ENCODE data around the gene MAPK7.

Gene MAPK7

DNA sequence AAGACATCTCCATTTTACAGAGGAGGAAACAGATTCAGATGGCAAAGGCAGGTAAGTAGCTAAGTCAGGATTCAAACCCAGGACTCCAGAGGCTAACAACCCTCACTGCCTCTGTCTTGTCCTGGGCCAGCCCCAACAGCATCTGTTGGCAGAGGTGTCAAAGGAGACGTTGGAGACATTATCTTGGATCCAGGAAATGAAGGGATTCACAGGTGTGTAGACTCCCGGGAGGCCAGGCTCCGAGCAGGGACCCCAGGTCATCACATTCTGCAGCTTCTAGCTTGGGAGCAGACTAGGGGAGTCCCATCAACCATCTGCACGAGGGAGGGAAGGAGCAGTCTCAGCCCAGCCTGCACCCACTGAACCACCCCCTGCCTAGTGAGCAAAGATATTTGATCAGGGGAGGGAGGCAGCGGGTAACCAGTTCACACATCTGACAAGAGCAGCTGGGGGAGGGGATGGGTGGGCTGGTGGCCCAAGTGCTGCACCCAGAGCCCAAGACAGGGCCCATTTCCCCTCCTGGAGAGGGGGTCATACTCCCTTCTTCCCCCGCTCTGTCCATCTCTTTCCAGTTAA lies 14.8 kb upstream of the MAPK7 start:
- TF ChIP-seq, protein P1, sequence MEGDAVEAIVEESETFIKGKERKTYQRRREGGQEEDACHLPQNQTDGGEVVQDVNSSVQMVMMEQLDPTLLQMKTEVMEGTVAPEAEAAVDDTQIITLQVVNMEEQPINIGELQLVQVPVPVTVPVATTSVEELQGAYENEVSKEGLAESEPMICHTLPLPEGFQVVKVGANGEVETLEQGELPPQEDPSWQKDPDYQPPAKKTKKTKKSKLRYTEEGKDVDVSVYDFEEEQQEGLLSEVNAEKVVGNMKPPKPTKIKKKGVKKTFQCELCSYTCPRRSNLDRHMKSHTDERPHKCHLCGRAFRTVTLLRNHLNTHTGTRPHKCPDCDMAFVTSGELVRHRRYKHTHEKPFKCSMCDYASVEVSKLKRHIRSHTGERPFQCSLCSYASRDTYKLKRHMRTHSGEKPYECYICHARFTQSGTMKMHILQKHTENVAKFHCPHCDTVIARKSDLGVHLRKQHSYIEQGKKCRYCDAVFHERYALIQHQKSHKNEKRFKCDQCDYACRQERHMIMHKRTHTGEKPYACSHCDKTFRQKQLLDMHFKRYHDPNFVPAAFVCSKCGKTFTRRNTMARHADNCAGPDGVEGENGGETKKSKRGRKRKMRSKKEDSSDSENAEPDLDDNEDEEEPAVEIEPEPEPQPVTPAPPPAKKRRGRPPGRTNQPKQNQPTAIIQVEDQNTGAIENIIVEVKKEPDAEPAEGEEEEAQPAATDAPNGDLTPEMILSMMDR (IDR thresholded peaks at IDR 0.05) = no peak
- H3K27ac ChIP-seq = peak overlapping the region; percentile 72

DNA sequence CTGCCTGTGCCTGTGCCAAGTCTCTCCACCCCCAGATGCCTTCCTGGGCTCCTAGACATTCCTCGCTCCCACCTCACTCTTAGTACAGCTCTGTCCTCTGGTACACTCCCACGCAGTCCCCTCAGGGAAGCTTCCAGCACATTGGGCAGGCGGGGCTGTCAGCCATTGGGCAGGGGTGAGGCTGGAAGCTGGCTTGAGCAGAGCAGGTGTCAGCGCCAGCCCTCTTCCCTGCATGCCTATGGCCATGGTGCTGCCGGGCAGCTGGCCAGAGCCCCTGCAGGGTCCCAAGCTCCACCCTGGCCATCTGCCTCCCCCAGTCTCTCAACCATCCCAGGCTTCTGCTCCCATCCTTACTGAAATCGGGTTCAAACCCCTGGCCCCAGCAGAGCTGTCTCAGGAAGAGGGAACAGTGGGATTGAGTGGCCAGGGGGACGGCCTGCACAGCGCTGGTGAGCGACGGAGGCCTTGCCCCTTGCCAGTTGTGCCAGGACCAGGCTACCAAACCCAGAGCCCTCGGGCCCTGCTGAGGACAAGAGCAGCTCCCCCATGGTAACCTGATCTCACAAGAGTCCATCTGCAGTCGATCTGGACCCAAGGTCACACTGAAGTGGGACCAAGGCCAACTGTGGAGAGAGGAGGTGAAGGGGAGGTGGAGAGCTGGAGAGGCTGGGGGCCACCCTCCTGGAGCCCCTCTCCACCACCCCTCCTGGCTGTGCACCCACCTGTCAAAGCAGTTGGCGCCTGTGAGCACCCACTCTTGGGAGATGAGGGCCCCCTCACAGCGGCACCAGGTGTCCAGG lies 13.4 kb upstream of the MAPK7 start:
- no peak for TF ChIP-seq ZFX (IDR thresholded peaks at IDR 0.05; ENCODE audit: borderline replicate concordance)
- TF ChIP-seq, protein P1 (IDR thresholded peaks at IDR 0.05) = no peak
- no peak overlapping the region for H3K27ac ChIP-seq

DNA sequence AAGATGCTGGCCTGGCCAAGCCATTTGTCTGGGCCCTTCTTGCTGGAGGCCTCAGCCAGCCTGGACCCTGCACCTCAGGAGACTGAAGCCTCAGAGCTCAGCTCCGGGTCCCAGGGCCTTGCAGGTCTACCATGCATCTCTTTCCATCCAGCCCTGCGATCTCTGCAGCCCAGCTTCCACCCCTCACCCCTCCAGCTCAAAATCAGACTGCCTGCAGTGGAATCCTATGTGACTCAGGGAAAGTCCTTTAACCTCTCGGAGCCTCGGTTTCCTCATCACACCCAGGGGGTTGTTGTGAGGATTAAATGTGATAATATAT lies 12.8 kb upstream of the MAPK7 start:
- H3K27ac ChIP-seq = no peak overlapping the region
- TF ChIP-seq, protein P1 (IDR thresholded peaks at IDR 0.05) = no peak
- no peak for TF ChIP-seq ZFX (IDR thresholded peaks at IDR 0.05; ENCODE audit: borderline replicate concordance)

DNA sequence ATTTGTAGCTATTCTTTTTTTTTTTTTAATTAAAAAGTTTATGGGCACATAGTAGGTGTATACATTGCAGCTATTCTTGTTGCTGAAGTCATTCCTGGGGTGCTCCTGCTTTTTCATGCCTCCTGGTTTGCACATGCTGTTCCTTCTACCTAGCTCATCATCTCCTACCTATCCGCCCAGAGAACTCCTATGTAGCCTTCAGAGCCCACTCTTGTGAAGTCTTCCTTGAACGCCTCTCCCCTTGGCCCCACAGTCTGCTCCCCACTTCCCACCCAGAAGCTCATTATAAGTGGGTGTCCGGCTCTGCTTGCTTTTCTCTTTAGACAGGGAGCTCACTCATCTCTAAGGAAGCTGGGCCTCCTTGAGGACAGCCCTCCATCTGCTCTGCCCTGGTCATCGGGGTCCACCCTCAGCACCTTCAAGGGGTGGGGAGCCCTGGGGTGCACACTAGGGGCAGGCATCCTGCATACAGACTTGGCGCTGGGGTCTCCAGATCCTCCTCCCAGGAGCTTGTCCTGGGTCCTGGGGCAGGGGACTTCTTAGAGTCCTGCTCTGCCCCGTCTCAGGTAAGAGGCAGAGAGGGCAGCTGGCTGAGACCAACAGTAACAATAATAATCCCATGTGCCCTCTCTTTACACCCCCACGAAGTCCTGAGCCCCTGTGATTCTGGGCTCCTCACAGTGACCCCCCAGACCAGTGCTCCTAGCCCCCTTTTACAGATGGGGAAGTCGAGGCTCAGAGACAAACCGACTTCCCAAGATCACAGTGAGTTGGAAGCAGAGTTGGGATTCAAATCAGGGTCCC lies 12.3 kb upstream of the MAPK7 start:
- TF ChIP-seq ZFX (IDR thresholded peaks at IDR 0.05; ENCODE audit: borderline replicate concordance) = no peak
- TF ChIP-seq, protein P1 (IDR thresholded peaks at IDR 0.05) = no peak

DNA sequence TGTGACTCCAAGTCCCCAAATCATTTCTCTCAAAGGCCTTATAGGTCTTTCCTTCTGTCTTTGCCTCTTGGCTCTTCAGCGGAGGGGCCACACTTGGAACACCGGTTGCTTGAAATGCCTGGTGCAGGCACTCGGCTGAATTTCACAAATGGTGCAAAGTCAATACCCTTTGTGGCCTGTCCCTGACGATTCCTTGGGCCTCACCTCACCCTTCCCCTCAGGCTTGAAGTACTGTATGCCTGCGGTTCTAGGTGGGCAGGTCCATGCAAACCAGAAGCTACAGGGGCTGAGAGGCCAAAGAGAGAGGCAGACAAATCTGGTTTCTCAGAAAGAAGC lies 11.7 kb upstream of the MAPK7 start:
- TF ChIP-seq, protein P1 (IDR thresholded peaks at IDR 0.05) = no peak
- no peak for TF ChIP-seq ZFX (IDR thresholded peaks at IDR 0.05; ENCODE audit: borderline replicate concordance)
- no peak overlapping the region for H3K27ac ChIP-seq

More for the DNA sequence above, 12.3 kb upstream of the MAPK7 start:
- no peak overlapping the region for H3K27ac ChIP-seq

DNA sequence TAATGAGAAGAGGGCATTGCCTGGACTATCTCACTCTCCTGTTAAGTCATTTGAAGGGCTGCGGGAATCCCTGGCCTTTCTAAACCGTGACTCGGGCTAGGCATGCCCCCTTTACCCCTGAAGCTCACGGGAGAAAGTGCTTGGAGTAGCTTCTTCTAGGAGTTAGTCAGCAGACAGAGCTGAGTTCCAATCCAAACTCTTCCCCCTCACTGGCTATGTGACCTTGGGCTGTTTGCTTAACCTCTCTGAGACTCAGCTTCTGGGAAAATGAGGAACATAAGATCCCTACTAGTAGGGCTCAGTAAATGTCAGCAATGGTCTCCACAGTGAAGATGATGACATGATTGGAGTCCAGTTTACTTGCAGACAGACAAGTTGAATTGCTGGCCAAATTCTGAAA lies 10.1 kb upstream of the MAPK7 start:
- H3K27ac ChIP-seq = no peak overlapping the region
- no peak for TF ChIP-seq ZFX (IDR thresholded peaks at IDR 0.05; ENCODE audit: borderline replicate concordance)
- TF ChIP-seq, protein P1 (IDR thresholded peaks at IDR 0.05) = no peak
